ENCODE results near the gene RTKN2.
"Not testable (repeated sequence)": the region's sequence is repeated elsewhere in the genome, so short reads cannot be mapped to it uniquely, and the experiment has no call there.

The RTKN2 gene

GRCh38 chr10:62258926-62259325 is 9.7 kb downstream of the RTKN2 start:
- DNase-seq = no peak

DNA sequence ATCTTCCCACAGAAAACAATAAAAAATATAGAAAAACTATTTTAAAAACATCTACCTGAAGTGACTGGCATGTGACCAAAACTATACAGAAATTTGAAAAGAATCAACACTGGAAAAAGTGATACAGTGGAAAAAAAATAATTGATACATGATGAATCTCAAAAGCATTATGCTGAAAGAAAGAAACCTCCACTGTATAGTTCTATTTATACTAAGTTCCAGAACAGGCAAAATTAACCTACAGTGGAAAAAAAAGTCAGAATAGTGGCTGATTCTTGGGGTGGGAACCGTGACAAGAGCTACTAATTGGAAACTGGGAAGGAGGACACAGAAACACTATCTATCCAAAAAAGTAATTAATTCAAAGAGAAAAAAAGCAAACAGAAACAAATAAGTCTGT is 14.9 kb downstream of the RTKN2 start:
- no peak for DNase-seq

- DNase-seq = no peak
Observed at GRCh38 chr10:62252051-62252450, 16.6 kb downstream of the RTKN2 start.

- peak; percentile 50 for DNase-seq
Observed at GRCh38 chr10:62250594-62251198, 17.9 kb downstream of the RTKN2 start.

- no peak for DNase-seq
Observed at GRCh38 chr10:62249957-62250356, 18.7 kb downstream of the RTKN2 start.

GRCh38 chr10:62248465-62248864 is 20.2 kb downstream of the RTKN2 start:
- no peak for DNase-seq

GRCh38 chr10:62244785-62245467 is 23.7 kb downstream of the RTKN2 start:
- peak; percentile 77 for DNase-seq

DNA sequence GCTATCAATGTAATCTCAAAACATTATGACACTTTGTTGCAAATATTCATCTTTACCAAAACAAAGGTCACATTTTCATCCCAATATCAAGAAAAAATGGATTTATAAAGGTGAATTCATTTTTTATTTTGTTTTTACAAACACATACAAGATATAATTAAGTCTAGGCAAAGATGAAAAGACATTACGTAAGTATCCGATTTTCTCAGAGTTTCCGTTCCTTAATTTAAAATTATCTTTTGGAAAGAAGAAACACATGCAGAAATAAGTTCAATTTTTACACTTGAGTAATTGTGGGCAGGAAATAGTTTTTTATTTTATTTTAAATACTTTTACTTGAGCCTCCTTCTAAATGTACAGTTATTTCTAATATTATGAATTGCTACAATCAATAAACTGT is 24.6 kb downstream of the RTKN2 start:
- DNase-seq = no peak

GRCh38 chr10:62243647-62243997 is 25.0 kb downstream of the RTKN2 start:
- DNase-seq = no peak

DNA sequence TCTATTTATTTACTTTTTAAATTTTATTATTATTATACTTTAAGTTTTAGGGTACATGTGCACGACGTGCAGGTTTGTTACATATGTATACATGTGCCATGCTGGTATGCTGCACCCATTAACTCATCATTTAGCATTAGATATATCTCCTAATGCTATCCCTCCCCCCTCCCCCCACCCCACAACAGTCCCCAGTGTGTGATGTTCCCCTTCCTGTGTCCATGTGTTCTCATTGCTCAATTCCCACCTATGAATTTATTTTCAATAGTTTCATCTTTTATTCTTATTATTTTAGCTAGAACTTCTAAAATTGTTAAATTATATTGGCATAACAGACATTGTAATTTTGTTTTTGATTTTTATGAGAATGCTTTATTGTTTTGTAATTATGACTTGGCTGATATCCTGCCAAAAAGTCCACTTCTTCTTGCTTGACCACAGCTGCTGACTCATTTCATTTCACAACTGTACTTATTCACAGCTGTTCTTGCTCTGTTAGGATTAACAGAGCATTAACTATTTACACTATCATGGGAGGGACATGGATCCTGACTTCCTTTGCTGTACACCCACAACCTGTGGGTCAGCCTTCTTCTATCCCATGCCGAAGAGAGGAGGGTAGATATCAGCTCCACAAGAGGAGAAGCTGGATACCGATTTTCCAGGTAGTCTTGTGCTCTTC is 25.5 kb downstream of the RTKN2 start:
- DNase-seq = peak; percentile 91

- not testable (repeated sequence) for DNase-seq
Observed at GRCh38 chr10:62241521-62241920, 27.1 kb downstream of the RTKN2 start.

GRCh38 chr10:62239994-62240393 is 28.6 kb downstream of the RTKN2 start:
- no peak for DNase-seq

DNA sequence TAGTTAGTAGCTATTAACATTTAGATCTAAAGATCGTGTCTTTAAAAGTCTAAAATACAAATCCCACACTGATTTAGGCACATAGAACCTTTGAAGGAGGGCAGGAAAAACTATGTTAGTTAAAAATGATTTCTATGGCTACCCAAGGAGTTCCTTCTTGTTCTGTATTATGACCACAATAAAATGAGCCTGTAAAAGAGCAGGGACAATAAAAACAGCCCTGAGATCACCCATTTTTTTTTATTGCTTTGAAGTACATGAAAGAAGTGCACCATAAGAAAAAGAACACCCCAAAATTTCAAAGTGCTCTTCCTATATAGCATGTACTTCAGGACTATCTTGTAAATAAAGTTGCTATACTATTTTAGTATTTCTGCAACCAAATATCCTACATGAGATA is 29.8 kb downstream of the RTKN2 start:
- no peak for DNase-seq

- no peak for DNase-seq
Observed at GRCh38 chr10:62237966-62238365, 30.7 kb downstream of the RTKN2 start.

DNA sequence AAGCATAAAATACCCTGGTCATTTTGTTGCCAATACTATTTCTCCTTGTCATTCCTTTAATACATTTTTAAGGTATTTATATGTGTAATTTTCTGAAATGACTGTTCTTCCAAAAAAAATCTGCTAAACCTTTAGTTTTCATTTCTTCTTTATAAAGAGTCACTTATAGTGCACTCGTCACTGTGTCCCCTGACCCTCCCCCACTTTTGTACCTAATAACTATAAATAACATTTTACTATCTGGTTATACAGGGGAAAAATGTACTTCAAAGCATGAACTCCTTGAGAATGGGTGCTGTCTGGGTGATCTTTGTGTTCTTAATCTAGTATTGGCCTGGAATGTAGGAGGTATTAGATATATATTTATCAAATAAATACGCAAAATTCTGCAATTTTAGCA is 31.1 kb downstream of the RTKN2 start:
- DNase-seq = no peak

GRCh38 chr10:62234077-62234605 is 34.5 kb downstream of the RTKN2 start:
- DNase-seq = no peak

GRCh38 chr10:62233356-62234076 is 35.1 kb downstream of the RTKN2 start:
- peak; percentile 57 for DNase-seq

- no peak for DNase-seq
Observed at GRCh38 chr10:62231805-62232204, 36.8 kb downstream of the RTKN2 start.

DNA sequence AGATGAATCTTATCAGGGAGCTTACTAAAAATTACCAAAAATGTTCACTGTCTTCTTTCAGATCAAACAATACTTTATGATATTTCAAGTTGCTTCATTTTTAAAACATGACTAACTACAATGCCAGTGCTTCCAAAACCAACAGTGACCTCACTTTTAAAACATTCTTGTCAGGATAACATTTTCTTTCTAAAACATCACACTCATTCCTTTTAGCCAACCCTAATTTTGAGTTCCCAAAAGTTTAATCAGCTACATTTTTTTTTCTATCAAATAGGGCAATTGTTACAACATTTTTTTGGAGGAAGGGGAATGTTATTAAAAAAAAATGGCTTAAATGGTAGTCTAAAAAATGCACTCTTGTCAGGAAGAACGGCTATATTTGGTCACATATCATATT is 37.3 kb downstream of the RTKN2 start:
- DNase-seq = peak; percentile 95

- peak; percentile 78 for DNase-seq
Observed at GRCh38 chr10:62230344-62231121, 38.1 kb downstream of the RTKN2 start.

DNA sequence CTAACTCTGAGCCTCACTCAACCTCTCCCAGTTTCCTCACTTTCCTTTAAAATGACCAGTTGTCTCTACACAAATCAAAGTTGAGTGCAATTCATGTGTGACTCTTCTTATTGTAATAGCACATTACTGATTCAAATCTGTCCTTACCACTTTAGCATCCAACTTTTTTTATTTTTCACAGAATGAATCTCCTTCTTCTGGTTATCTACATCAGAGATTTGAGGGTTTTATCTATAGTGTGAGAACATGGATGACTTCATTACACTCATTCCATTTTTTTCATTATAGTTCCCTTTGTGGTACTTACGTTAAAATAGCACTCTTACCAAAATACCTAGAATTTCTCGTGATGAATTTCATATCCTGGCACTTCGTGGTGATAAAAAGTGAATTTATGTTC is 43.3 kb downstream of the RTKN2 start:
- no peak for DNase-seq

GRCh38 chr10:62224606-62225005 is 44.0 kb downstream of the RTKN2 start:
- peak; percentile 83 for DNase-seq

GRCh38 chr10:62217683-62218082 is 51.0 kb downstream of the RTKN2 start:
- DNase-seq = no peak

All from fibroblast of skin of right biceps (primary cell).